NCI-H2107 treated with DMSO at 0.1 percent for 48 hours (cell line): Measurements from ENCODE around the gene OR2S2.
A peak's percentile ranks its signal among the peaks of the same experiment; 100 is the strongest.
"Not testable (repeated sequence)": the region's sequence is repeated elsewhere in the genome, so short reads cannot be mapped to it uniquely, and the experiment has no call there.

ENCODE experiments used
- DNase-seq: peaks from one replicate; lab custom pipeline; 2025; ENCODE audit not compliant: unreplicated experiment; lab: John Stamatoyannopoulos, UW

OR2S2 gene

DNA sequence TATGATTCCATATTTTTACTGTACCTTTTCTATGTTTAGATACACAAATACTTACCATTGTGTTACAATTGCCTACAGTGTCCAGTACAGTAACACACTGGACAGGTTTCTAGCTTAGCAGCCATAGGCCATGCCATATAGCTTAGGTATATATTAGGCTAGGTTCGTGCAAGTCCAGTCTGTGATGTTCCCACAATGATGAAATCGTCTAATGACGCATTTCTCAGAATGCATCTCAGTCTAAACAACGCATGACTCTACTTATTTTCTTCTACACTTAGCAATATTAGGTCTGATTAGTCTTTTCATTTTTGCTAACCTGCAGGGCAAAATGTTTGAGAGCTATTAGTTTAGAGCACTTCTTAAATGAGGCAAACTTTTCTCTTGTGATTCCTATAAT lies 22.7 kb downstream of the OR2S2 start:
- no peak for DNase-seq

DNA sequence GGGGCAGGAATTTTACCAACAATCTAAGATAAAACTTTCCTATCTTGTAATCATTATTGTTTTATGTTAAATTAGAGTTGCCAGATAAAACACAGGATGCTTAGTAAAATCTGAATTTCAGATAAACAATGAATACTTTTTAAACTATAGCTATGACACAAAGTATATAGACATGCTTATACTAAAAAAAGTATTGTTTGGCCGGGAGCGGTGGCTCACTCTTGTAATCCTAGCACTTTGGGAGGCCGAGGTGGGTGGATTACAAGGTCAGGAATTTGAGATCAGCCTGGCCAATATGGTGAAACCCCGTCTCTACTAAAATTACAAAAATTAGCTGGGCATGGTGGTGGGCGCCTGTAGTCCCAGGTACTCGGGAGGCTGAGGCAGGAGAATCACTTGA lies 23.9 kb downstream of the OR2S2 start:
- DNase-seq, result not testable (repeated sequence)

DNA sequence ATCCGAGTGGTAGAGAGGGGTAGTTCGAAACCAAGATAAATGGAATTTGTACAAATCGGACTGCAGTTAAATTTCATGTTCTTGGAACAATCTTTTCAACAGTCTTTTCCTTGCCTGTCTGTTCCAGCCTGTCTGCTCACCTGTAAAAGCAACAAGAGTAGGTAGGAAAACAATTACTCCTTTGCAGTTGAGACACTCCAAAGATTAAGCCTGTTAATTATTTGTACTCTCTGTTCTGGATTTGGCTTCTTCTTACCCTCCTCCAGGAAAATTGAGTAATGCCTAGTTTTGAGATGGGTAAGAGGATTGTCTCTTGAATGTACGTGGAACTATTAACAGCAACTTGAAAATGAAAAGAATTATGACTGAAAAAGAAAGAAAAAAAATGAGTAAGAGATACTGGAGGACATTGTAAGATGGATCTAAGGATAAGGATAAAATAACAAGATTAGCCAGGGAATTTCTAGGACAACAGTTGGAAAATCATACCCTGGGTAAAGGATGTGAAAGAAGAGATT lies 24.3 kb downstream of the OR2S2 start:
- no peak for DNase-seq

DNA sequence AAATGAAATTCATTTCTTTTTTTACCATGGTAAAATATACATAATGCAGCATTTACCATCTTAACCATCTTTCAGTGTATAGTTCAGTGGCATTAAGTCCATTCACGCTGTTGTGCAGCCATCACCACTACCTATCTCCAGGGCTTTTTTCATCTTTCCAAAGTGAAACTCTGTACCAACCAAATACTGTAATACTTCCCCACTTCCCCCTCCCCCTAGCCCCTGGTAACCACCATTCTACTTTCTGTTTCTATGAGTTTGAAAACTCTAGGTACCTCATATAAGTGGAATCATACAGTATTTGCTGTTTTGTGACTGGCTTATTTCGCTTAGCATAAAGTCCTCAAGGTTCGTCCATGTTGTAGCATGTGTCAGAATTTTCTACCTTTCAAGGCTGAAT lies 25.2 kb downstream of the OR2S2 start:
- no peak for DNase-seq

DNA sequence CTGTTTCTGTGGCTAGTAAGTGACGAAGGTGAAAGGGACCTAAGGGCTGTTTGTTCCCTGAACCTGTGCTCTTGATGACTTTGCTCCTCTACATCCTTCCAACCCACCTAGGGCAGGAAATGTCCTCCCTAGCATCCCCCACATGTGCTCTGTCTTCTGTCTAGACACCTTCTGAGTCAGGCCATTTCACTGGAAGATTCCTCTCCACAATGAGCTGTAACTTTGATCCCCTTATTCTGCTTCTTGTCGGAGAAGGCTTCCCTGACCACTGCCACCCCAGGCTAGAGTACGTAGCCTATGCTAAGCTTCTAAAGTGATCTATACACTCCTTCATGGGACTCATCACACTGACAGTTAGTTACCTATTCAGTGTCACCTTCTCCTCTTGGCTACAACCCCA lies 27.0 kb downstream of the OR2S2 start:
- DNase-seq, result no peak

DNA sequence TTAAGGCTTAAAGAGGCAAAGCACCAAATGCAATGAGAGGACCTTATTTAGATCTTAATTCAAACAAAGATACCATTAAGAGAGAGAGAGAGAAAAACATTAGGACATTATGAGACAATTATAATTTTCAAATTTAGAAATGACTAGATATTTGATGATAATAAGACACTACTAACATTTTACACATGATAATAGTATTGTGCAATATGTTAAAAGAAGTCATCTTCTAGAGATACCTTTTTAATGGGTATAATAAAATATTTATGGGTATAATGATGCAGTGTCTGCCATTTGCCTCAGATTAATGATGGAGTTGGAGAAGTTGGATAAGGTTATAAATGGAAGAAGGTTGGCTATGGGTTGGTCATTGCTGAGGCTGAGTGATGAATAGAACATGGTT lies 27.4 kb downstream of the OR2S2 start:
- DNase-seq, result no peak

DNA sequence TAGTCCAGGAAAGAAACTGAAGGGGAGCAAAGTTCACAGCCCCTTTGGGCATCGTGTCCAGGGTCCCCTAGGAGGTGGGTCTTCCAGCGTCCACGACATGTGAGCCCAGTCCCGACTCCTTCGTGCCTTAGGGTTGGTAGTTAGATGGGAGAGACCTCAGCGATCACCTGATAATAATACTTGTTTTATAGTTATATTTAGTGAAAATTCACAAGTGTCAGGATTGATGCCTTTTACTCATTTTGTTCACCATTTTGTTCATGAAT lies 28.6 kb downstream of the OR2S2 start:
- DNase-seq, result no peak

DNA sequence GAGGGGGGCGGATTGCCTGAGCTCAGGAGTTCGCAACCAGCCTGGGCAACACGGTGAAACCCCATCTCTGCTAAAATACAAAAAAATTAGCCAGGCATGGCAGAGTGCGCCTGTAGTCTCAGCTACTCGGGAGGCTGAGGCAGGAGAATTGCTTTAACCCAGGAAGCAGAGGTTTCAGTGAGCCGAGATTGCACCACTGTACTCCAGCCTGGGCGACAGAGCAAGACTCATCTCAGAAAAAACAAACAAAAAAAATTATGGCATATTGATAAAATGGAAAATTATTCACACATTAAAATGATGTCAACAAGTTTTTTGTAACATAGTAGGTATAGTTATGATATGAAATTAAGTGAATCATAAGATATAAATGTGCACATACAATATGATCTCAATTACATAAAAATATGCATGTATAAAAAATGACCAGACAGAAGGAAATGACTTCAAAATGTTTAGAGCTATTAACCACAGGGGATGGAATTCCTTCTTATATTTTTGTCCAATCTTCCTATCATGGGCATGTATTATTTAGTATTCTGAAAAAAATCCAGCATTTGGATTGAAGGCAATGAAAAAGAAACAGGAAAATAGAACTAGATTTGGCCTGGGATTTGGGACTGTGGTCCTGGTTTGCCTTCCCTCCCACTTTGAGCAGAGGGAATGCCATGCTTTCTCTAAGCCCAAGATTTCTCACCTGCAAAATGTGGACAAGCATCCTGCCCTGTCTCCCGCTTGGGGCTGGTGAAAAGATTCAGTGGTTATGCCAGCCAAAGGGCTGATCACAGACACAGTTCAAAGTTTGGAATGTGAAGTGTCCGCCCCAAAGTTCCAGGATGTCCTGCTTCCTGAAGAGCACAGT lies 29.1 kb downstream of the OR2S2 start:
- DNase-seq, result no peak

DNA sequence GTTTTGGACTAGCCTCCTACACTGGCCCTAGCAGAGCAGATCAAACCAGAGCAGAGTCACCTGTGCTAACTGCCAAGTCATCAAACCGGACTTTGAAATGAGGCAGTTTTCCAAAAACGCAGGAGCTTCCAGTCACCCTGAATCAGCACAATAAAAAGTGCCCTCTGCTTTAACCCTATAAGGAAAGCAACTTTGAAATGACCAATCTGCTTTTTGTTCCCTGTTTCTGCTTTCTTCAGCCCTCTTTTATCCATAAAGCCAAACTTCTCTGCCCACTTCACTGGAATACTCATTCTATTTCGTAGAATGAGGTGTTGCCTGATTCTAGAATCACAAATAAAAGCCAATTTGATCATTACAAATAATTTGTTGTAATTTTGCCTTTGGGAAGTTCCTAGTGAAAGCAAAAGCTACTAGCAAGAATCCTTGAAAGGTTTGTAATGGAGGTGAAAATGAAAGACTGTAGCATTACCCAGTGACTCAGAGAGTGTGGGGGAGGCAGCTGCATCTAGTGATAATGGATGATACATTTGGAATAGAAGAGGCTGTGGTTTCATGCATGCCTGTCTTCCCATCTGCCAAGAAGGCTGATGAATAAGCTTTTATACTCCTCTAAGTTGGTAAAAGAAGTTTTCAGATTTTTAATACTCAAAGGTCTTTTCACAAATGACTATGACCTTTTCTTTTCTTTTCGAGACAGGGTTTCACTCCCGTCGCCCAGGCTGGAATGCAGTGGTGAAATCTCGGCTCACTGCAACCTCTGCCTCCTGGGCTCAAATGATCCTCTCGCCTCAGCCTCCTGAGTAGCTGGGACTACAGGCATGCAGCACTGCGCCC lies 33.8 kb downstream of the OR2S2 start:
- DNase-seq, result peak; percentile 32

DNA sequence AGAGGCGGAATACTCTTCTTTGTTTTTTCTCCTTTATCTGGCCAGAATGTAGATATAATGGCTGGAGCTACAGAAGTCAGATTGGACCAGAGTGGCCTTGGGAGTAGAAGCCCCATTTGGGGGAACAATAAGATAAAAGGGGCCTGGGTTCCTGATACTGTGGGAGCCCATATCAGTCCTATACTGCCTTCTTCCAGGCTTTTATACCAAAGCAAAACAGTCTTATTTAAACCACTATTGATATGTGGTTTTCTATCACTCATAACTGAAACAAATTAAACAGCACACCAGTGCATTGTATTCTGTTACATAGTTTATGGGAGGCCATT lies 34.4 kb downstream of the OR2S2 start:
- DNase-seq, result no peak

DNA sequence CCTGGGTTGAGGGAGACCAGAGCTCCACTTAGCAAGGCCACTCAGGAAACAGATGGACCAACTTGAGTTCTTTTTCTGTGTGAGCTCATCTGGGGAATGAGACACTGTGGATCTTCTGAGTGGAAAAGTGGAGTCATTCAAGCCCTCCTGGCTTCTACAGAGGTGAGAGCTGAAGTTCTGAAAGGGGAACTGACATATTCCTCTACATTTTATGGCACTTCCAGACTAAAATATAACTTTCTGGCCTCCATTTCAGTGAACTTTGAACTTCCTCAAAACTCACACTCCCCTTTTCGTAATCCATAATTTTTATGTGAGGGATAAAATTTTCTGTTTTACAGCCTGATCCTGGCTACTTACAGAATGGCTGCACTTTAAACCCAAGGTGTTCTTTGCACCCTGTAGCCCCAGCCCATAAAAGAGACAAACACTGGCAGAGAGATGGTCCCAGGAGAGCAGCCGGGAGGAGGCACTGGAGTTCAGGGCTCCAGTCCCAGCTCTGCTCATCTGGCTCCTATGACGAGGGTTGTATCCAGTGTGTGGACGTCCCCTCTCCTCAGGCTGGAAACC lies 37.8 kb downstream of the OR2S2 start:
- DNase-seq, result no peak

DNA sequence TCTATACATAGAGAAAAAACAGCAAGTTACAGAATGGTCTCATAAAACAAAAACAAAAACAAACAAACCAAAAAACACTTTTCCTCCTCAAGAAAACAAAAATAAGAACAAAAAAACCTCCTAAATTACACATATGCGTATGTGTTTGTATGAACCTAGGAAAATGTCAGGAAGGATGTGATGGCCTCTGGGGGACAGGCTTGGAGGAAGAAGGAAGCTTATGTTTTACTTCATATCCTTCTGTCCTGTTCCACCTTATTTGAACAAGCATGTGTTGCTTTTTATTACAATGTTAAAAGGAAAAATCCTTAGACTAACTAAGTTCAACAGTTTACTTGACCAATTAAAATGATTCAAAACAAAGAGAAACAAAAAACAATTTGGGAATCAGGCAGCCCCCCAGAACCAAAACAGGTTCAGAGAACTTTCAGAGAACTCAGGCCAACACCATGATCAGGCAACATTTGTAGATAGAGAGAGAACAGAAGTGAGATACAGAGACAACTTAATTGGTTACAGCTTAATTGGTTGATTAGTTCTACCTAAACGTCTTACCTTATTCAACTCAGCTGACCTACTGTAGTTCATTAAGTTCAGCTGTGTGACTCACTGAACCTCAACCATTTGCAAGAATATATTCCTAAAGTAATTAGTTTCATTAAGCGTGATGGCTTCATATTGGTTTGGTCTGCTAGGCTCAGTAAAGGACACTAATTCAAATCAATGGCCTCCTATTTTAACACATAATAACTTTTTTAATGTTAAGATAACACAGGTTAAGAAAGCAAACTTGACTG lies 38.5 kb downstream of the OR2S2 start:
- no peak for DNase-seq

DNA sequence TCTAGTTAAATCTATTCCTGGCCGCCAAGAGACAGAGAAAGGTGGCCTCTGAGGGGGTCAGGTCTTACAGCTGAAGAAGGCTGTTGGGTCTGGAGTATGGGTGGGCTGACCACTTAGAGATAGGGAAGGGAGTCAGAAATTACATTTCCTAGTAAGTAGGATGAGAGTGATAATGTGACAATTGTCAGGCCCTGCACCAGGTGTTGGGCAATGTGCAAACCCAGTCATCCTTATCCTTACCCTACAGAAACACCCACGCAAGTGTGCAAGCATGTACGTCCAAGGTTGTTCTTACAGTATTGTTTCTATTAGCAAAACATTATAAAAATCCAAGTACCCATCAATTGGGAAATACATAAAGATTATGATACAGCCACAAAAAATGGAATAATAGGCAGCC lies 39.2 kb downstream of the OR2S2 start:
- no peak for DNase-seq

DNA sequence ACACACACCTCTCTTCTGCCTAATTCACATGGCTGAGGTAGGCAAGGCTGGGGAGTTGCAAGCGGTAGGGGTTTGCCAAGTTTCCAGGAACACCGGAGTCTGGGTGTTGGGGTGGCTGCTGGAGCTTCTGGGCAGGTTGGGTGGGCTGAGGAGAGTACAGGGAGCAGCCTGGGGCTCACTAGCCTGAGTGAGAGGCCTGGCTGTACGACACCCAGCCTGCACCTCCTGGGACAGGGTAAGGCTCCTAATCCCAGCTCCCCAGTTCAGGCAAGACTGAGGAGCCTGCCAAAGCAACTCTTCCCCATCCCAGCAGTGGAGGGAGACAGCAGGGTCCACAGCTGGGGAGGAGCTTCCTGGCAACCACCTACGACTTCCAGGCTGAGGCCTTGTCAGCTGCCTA lies 40.7 kb downstream of the OR2S2 start:
- no peak for DNase-seq

DNA sequence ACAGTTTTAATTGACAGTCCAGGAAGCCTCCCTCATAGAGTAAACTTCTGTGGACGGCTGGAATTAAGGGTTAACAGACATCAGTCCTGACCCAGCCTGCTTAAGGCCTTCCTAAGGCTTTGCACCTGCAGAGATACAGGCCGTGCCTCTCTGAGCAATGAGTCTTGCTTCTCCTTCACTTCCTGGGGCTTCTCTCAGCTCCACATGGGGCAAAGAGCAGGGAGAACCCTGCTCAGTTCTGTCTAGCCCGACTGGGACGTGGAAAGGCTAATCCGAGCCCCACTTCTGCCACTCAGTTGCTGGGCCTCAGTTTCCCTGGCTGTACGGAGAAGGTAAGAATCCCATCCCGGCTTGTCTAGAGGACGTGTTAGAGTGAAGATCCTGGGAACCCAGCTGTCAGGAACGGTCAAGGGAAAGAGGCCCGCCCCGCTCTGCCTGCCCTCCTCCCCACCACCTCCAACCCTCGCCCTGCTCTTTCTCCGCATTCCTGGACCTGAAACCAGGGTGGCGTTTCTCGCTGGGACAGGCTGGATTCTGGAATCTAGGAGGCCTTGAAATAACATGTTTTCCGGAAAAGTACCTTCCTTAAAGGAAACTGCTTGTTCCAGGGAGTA lies 42.2 kb downstream of the OR2S2 start:
- DNase-seq, result no peak

DNA sequence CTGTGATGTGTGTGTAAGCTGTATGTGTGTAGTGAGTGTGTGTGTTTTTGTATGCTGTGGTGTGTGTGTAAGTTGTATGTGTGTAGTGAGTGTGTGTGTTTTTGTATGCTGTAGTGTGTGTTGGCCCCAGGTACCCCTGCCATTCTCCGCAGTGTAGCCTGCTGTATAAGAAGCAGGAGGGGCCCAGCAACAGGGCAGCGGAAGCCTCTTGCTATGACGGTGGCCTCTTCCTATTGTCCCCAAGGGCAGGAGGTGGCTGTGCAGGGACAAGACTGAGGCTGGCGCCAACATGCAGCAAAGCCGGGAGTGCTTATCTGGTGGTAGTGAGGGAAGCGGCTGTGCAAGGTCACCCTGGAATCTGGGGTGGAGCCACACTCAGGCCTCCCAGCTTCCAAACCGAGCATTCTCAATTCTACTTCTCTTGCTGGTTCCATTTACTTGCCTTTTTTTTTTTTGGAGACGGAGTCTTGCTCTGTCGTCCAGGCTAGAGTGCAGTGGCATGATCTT lies 43.6 kb downstream of the OR2S2 start:
- no peak for DNase-seq

DNA sequence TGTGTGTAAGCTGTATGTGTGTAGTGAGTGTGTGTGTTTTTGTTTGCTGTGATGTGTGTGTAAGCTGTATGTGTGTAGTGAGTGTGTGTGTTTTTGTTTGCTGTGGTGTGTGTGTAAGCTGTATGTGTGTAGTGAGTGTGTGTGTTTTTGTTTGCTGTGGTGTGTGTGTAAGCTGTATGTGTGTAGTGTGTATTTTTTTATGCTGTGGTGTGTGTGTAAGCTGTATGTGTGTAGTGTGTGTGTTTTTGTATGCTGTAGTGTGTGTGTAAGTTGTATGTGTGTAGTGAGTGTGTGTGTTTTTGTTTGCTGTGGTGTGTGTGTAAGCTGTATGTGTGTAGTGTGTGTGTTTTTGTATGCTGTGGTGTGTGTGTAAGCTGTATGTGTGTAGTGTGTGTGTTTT lies 44.5 kb downstream of the OR2S2 start:
- DNase-seq, result not testable (repeated sequence)

DNA sequence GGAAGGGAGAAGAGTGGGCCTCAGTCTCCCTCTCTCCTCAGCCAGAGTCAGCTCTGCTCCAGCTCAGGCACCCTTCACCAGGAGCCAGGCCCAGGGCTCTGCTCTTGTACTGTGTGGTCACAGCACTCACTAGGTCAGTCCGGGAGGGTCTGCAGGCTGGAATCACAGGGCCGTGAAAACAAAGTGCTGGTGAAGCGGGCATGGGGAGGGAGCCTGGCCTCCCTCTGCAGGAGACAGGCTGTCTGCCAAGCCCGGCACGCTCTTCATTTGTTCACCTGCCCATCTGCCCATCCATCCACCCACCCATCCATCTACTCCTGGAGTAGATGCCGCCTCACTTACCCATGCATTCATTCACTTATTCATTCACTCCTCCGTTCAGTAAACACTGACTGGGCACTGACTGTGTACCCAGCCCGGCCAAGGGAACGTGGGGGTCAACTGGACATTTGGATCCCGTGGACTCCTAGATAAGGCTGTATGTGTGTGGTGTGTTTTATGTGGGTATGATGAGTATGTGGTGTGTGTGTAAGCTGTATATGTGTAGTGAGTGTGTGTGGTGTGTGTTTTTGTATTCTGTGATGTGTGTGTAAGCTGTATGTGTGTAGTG lies 45.1 kb downstream of the OR2S2 start:
- DNase-seq, result no peak

DNA sequence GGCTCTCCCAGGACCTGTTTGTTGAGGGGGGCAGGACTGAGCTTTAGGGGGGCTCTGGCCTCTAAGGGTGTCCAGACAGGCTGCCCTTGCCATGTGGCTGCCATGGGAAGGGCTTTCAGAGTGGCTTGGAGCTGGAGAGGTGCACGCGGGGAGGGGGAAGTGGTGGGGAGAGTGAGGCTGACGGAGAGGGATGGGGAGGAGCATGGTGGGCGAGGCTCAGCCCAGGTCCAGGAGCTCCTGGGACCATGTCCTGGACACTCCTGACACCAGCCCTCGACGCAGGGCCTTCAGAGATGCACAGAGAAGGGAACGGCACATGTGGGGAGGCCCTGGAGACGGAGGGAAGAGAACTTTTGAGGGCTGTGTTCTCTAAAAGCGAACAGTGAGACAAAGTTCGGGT lies 46.3 kb downstream of the OR2S2 start:
- no peak for DNase-seq

DNA sequence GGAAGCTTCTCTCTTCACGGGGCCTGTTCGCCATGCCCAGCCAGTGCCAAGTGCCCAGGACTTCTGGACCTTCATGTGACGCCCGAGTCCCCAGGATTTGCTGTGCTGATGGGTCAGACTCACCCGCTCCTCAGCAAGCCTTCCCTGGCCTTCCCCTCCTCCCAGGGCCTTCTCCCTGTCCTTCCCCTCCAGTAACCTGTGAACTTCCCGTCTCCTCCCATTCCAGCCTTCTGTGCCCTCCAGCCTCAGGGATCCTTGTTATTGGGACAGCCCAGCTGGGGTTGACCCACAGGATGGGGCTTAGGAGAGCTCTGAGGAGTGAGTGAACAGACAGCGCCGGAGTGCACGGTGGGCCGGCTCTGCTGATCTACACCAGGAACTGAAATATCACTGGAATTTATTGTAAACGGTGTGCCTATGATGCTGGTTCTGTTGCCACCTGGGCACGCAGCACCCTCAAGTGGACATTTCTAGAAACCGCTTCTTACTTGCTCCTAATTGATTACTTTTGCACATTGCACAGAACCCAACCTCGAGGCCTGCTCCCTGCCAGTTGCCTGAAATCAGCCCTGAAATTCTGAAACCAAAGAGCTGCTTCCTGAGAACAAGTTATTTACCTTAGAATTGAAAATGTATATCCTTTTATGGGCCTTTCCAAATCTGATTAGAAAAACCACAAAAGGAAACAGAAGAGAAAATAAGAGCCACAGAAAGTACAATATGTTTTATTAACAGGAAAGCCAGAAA lies 47.2 kb downstream of the OR2S2 start:
- DNase-seq, result peak; percentile 53
